K562 (cell line): ENCODE data around the gene NT5DC1. TPM values are rescaled to one million over a fixed set of nuclear protein-coding genes. Genes with fewer than 3 reads are reported as not detected.
A peak's percentile ranks its signal among the peaks of the same experiment; 100 is the strongest.

Experiments
- ATAC-seq: fragments of 200-7000 bp; cut with Tn5 transposase; 3 replicates; pipeline ENCODE4 v1.9.1; 2020; ENCODE audit warnings: moderate library complexity
- BruUV-seq: library from RNA; stranded (reverse); fragments of 400-500 nt; replicated peaks from 2 replicates; lab custom pipeline; 2021; lab: Mats Ljungman, UMichigan
- CTCF ChIA-PET: fragments of 300-600 bp; formaldehyde crosslinking; extraction: SDS; loops from one replicate; lab custom pipeline; 2021; ENCODE audit warnings: low intra/inter-chr PET ratio; lab: Yijun Ruan, JAX
- POLR2A ChIA-PET: fragments of 300-600, 350-650 bp; sonication (Branson Sonifier 250); formaldehyde crosslinking; extraction: SDS; loops from one replicate; lab custom pipeline; 2021; ENCODE audit warnings: antibody characterized with exemption, inconsistent platforms; lab: Yijun Ruan, JAX
- DNase-seq, 4 experiments: peaks; one replicate each; pipeline versions ENCODE4 v3.0.0 to v3.0.0-alpha.2; 2011 to 2018; ENCODE audit warnings: low spot score in 3 of 4, mixed read lengths in 3 of 4; ENCODE audit errors: extremely low read depth in 1 of 4
- FAIRE-seq: peaks from 2 replicates; lab custom pipeline; 2011; peaks lifted over from hg19 to GRCh38; lab: Jason Lieb, UNC
- H2AFZ ChIP-seq: 2 replicates; pipeline ENCODE4 v1.6.0; 2011; ENCODE audit warnings: low read depth, low read length, control low read depth, inconsistent platforms
- H3K27ac ChIP-seq: fragments of 200-600 bp; 3 replicates; pipeline ENCODE4 v1.8.0; 2011; ENCODE audit warnings: low read depth, mild to moderate bottlenecking, control low read depth, inconsistent platforms, low read length, moderate library complexity, mixed read lengths; ENCODE audit errors: extremely low read depth
- H3K27me3 ChIP-seq, 2 experiments: fragments of 300-600 bp in 1 of 2; 2 replicates in 1 of 2; 3 replicates in 1 of 2; pipeline versions ENCODE4 v1.6.0 to v1.8.0; 2011; ENCODE audit warnings: inconsistent platforms in 2 of 2, low read length in 2 of 2, mild to moderate bottlenecking in 1 of 2, mixed read lengths in 1 of 2, moderate library complexity in 1 of 2; ENCODE audit not compliant: control insufficient read depth in 2 of 2, insufficient read depth in 2 of 2
- H3K36me3 ChIP-seq: fragments of 300-600 bp; 3 replicates; pipeline ENCODE4 v1.8.0; 2011; ENCODE audit warnings: mild to moderate bottlenecking, low read length, inconsistent platforms; ENCODE audit not compliant: control insufficient read depth, insufficient read depth
- H3K4me1 ChIP-seq, 2 experiments: fragments of 200-600 bp in 1 of 2; replicated peaks in 1 of 2; 2 replicates in 1 of 2; 3 replicates in 1 of 2; pipeline versions ENCODE4 v1.5.1 to v1.8.0; 2011; ENCODE audit warnings: inconsistent platforms in 2 of 2, low read length in 2 of 2, mild to moderate bottlenecking in 1 of 2, mixed read lengths in 1 of 2, moderate library complexity in 1 of 2; ENCODE audit not compliant: control insufficient read depth in 2 of 2, insufficient read depth in 2 of 2
- H3K4me2 ChIP-seq: 2 replicates; pipeline ENCODE4 v1.6.1; 2011; ENCODE audit warnings: low read length, control low read depth, inconsistent platforms, mixed read lengths; ENCODE audit not compliant: insufficient read depth
- H3K4me3 ChIP-seq: fragments of 200-600 bp; sonication (generic), shearing (Covaris generic); 2 replicates; pipeline ENCODE4 v1.5.1; 2016; ENCODE audit warnings: control low read depth, inconsistent platforms
- H3K79me2 ChIP-seq: fragments of 200-600 bp; 3 replicates; pipeline ENCODE4 v1.8.0; 2011; ENCODE audit warnings: low read length, inconsistent platforms; ENCODE audit not compliant: control insufficient read depth, insufficient read depth
- H3K9ac ChIP-seq, 2 experiments: 2 replicates each; pipeline versions ENCODE4 v1.6.0 to v1.6.1; 2011; ENCODE audit warnings: low read depth in 2 of 2, low read length in 2 of 2, control low read depth in 1 of 2, inconsistent platforms in 1 of 2, mild to moderate bottlenecking in 1 of 2, mixed read lengths in 1 of 2; ENCODE audit not compliant: insufficient read depth in 1 of 2
- H3K9me1 ChIP-seq: one replicate; pipeline ENCODE4 v1.6.0; 2011; ENCODE audit warnings: inconsistent platforms, mild to moderate bottlenecking, low read length, moderate library complexity; ENCODE audit not compliant: control insufficient read depth, insufficient read depth
- H3K9me3 ChIP-seq: replicated peaks from 2 replicates; pipeline ENCODE4 v1.5.1; 2011; ENCODE audit warnings: low read depth, low read length, inconsistent platforms; ENCODE audit not compliant: control insufficient read depth, insufficient read depth
- H4K20me1 ChIP-seq: replicated peaks from 2 replicates; pipeline ENCODE4 v1.6.1; 2011; ENCODE audit warnings: low read length, inconsistent platforms, mixed read lengths; ENCODE audit not compliant: control insufficient read depth, insufficient read depth
- CEBPG ChIP-seq, 3 experiments: fragments of 200-800 bp in 1 of 3; sonication (Bioruptor generic) in 1 of 3; sonication (generic) in 1 of 3; formaldehyde crosslinking in 1 of 3; IDR thresholded peaks in 2 of 3; conservative IDR thresholded peaks in 1 of 3; 2 replicates each; pipeline versions ENCODE4 v1.6.1 to v1.8.0; 2016 to 2022; ENCODE audit warnings: missing compliant biosample characterization in 2 of 3, missing genetic modification characterization in 2 of 3, mild to moderate bottlenecking in 1 of 3, missing genetic modification reagents in 1 of 3
- FOXM1 ChIP-seq, 2 experiments: fragments of 450-650 bp in 1 of 2; sonication (generic) in 1 of 2; formaldehyde crosslinking in 1 of 2; IDR thresholded peaks; 2 replicates each; pipeline versions ENCODE4 v1.6.1 to v1.9.0; 2017 to 2022; ENCODE audit warnings: low read depth in 2 of 2, mild to moderate bottlenecking in 2 of 2, missing genetic modification reagents in 1 of 2, moderate library complexity in 1 of 2
- HDAC8 ChIP-seq: fragments of 450-650 bp; IDR thresholded peaks from 2 replicates; pipeline ENCODE4 v1.6.1; 2016; ENCODE audit warnings: mild to moderate bottlenecking, missing genetic modification characterization, moderate library complexity, missing compliant biosample characterization
- KDM4B ChIP-seq, 2 experiments: fragments of 450-650 bp in 1 of 2; sonication (generic) in 1 of 2; IDR thresholded peaks; 2 replicates each; pipeline ENCODE4 v1.6.1; 2016 to 2017; ENCODE audit warnings: borderline replicate concordance in 2 of 2, antibody characterized with exemption in 1 of 2, low read depth in 1 of 2, mild to moderate bottlenecking in 1 of 2
- RFX1 ChIP-seq: fragments of 450-650 bp; IDR thresholded peaks from 2 replicates; pipeline ENCODE4 v1.6.1; 2016; ENCODE audit warnings: mild to moderate bottlenecking, moderate library complexity
- SMAD3 ChIP-seq: fragments of 450-650 bp; formaldehyde crosslinking; conservative IDR thresholded peaks from 2 replicates; pipeline ENCODE4 v1.4.0; 2020; ENCODE audit warnings: mild to moderate bottlenecking
- WGBS: fragments of 100-300 bp; shearing (Covaris generic); methylation state at CpG from one replicate; pipeline ENCODE4 v1.1.6; 2016; ENCODE audit warnings: low coverage, mixed read lengths; ENCODE audit not compliant: insufficient coverage; ENCODE audit errors: missing lambda C conversion rate; 5-methylcytosine and 5-hydroxymethylcytosine counted together
- in situ Hi-C: fragments of 300-500 bp; cut with MboI; formaldehyde crosslinking; loops from 4 replicates; pipeline ENCODE4 v1.15.0; 2018; ENCODE audit warnings: inconsistent platforms, mixed read lengths
- intact Hi-C: fragments of 100-400 bp; cut with micrococcal nuclease; formaldehyde crosslinking; loops from 2 replicates; pipeline ENCODE4 v1.14.2; 2022
- polyA plus RNA-seq, 8 experiments: library from polyadenylated mRNA; depleted of rRNA in 4 of 8; stranded (reverse) in 5 of 8; unstranded in 3 of 8; fragments of >200 nt; fragmentation: Nextera tagmentation in 2 of 8; fragmentation: Illumina TruSeq in 1 of 8; extraction: Ambion mirVana in 2 of 8; extraction: Trizol in 1 of 8; gene quantifications; 2 replicates each; pipeline versions ENCODE4 v1.2.1 to v1.2.3, GENCODE V29; 2011 to 2014; ENCODE audit warnings: inconsistent platforms in 1 of 8, missing spikeins in 1 of 8
- total RNA-seq, 7 experiments: library from RNA; depleted of rRNA in 6 of 7; stranded (reverse); fragments of >200 nt in 6 of 7; fragmentation: Illumina TruSeq in 2 of 7; extraction: Trizol in 2 of 7; gene quantifications; 2 replicates each; pipeline versions ENCODE4 v1.2.1 to v1.2.3, GENCODE V29; 2011 to 2021; ENCODE audit warnings: low replicate concordance in 1 of 7
- TF ChIP-seq, protein P1 (sequence below): fragments of 450-650 bp; IDR thresholded peaks from 2 replicates; pipeline ENCODE4 v1.6.1; 2016
- TF ChIP-seq, protein P2 (sequence below), 3 experiments: fragments of 200-800 bp in 1 of 3; fragments of 250-450 bp in 1 of 3; fragments of 450-650 bp in 1 of 3; sonication (Bioruptor Pico) in 1 of 3; sonication (Bioruptor generic) in 1 of 3; formaldehyde crosslinking in 1 of 3; IDR thresholded peaks; 2 replicates each; pipeline versions ENCODE4 v1.6.1 to v1.8.0; 2016 to 2022; ENCODE audit warnings: mild to moderate bottlenecking in 2 of 3, missing genetic modification characterization in 2 of 3, missing compliant biosample characterization in 1 of 3, moderate library complexity in 1 of 3
- TF ChIP-seq, protein P3 (sequence below): fragments of 250-450 bp; sonication (Bioruptor Pico); IDR thresholded peaks from 2 replicates; pipeline ENCODE4 v1.5.0; 2020; ENCODE audit warnings: mild to moderate bottlenecking

Gene NT5DC1
- total and polyA plus RNA-seq, 9 of the 15 experiments (the other 6 are each of a cell fraction or from before 2014, with no cell fraction given) = 4.9 to 28.5 (median 16.3) TPM

DNA sequence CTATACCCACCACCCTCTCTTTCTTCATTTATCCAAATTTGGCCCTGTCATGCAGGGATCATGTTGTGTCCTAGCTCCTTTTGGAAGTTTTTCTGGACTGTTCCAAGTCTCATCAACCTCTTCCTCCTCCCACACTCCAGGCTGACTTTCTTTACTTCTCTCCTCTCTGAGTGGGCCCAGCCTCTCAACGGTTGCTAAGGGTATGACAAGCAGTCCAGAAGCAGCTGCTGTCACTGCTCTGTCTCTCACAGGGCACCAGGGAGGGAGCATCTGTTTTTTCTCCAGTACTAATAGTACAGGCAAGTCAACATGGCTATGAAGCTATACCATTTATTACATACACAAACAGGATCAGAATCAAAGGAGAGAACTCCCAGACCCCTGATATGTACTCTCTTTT lies 8.2 kb downstream of the NT5DC1 start:
- Histone ChIP-seq H3K27me3 (no peaks in the 10 kb centered on the region), H3K4me3 (no peak overlapping the region), H3K9me3 (no peaks in the 10 kb centered on the region), H3K4me1 (no peaks in the 10 kb centered on the region), H3K27ac (no peak overlapping the region), H3K4me2 (no peak overlapping the region), H4K20me1 (no peaks in the 10 kb centered on the region), H3K9ac (no peak overlapping the region; a peak in 1 of 4 replicates), H3K79me2 (no peaks in the 10 kb centered on the region), H3K9me1 (no peaks in the 10 kb centered on the region), H2AFZ (no peak overlapping the region), H3K36me3 (peaks cover 19% of the 10 kb centered on the region; the same call in 2 of the 3 replicates)
- intact Hi-C loops = no loop called here
- 0% methylated on average over 1 of the region's 1 CpG for WGBS
- no TSS peak for BruUV-seq
- TF ChIP-seq CEBPG (CRISPR knock-in tag; IDR thresholded peaks at IDR 0.05) (no peak), CEBPG (tag; conservative IDR thresholded peaks at IDR 0.05 in 1 of 2, IDR thresholded peaks at IDR 0.05 in 1 of 2) (peak in 1 of 2 experiments; percentile 49; a peak in 2 of 4 replicates), KDM4B (IDR thresholded peaks at IDR 0.05; ENCODE audit: borderline replicate concordance in 2 of 2, low read depth in 1 of 2) (no peak), RFX1 (peak; percentile 33; the same call in 1 of the 2 replicates), FOXM1 (IDR thresholded peaks at IDR 0.05; ENCODE audit: low read depth) (no peak), FOXM1 (CRISPR knock-in tag; IDR thresholded peaks at IDR 0.05; ENCODE audit: low read depth) (no peak), SMAD3 (CRISPR knock-in tag) (no peak), HDAC8 (tag) (no peak)
- TF ChIP-seq, protein P1, sequence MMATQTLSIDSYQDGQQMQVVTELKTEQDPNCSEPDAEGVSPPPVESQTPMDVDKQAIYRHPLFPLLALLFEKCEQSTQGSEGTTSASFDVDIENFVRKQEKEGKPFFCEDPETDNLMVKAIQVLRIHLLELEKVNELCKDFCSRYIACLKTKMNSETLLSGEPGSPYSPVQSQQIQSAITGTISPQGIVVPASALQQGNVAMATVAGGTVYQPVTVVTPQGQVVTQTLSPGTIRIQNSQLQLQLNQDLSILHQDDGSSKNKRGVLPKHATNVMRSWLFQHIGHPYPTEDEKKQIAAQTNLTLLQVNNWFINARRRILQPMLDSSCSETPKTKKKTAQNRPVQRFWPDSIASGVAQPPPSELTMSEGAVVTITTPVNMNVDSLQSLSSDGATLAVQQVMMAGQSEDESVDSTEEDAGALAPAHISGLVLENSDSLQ = 0 out of 2 replicates have a peak, but pooled peaks have one; percentile 7
- TF ChIP-seq, protein P2, sequence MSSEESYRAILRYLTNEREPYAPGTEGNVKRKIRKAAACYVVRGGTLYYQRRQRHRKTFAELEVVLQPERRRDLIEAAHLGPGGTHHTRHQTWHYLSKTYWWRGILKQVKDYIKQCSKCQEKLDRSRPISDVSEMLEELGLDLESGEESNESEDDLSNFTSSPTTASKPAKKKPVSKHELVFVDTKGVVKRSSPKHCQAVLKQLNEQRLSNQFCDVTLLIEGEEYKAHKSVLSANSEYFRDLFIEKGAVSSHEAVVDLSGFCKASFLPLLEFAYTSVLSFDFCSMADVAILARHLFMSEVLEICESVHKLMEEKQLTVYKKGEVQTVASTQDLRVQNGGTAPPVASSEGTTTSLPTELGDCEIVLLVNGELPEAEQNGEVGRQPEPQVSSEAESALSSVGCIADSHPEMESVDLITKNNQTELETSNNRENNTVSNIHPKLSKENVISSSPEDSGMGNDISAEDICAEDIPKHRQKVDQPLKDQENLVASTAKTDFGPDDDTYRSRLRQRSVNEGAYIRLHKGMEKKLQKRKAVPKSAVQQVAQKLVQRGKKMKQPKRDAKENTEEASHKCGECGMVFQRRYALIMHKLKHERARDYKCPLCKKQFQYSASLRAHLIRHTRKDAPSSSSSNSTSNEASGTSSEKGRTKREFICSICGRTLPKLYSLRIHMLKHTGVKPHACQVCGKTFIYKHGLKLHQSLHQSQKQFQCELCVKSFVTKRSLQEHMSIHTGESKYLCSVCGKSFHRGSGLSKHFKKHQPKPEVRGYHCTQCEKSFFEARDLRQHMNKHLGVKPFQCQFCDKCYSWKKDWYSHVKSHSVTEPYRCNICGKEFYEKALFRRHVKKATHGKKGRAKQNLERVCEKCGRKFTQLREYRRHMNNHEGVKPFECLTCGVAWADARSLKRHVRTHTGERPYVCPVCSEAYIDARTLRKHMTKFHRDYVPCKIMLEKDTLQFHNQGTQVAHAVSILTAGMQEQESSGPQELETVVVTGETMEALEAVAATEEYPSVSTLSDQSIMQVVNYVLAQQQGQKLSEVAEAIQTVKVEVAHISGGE (CRISPR knock-in tag; IDR thresholded peaks at IDR 0.05) = no peak
- TF ChIP-seq, protein P3, sequence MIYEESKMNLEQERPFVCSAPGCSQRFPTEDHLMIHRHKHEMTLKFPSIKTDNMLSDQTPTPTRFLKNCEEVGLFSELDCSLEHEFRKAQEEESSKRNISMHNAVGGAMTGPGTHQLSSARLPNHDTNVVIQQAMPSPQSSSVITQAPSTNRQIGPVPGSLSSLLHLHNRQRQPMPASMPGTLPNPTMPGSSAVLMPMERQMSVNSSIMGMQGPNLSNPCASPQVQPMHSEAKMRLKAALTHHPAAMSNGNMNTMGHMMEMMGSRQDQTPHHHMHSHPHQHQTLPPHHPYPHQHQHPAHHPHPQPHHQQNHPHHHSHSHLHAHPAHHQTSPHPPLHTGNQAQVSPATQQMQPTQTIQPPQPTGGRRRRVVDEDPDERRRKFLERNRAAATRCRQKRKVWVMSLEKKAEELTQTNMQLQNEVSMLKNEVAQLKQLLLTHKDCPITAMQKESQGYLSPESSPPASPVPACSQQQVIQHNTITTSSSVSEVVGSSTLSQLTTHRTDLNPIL (CRISPR knock-in tag) = no peak
- DNase-seq (peak in 1 of 4 experiments; percentile 6), FAIRE-seq (no peak), ATAC-seq (peak; percentile 74)
- ChIA-PET POLR2A (interaction anchor here (1.2 kb wide), 1 partner anchor 8 kb away, joined by 7 read pairs; the partner anchor contains the start of gene NT5DC1), CTCF (no interaction called here)
- in situ Hi-C loops = no loop called here
